ENCODE results near the gene XRCC3. TPM values are rescaled to one million over a fixed set of nuclear protein-coding genes. Genes with fewer than 3 reads are reported as not detected.

XRCC3 gene
- total and polyA plus RNA-seq, 2 of the 8 experiments (the other 6 are each of a cell fraction or from before 2014, with no cell fraction given), result 36.9 to 41.8 TPM

- TF ChIP-seq CHD7 (IDR thresholded peaks at IDR 0.05; ENCODE audit: insufficient replicate concordance, low read length) (no peak), CBX8 (IDR thresholded peaks at IDR 0.05; ENCODE audit: borderline replicate concordance, low read depth, low read length) (no peak), EZH2 (IDR thresholded peaks at IDR 0.05; ENCODE audit: low read depth, low read length, severe bottlenecking) (no peak), NANOG (IDR thresholded peaks at IDR 0.05; ENCODE audit: insufficient read depth, low read depth, low read length, poor library complexity, severe bottlenecking) (no peak), EGR1 (IDR thresholded peaks at IDR 0.05; ENCODE audit: borderline replicate concordance, low read depth, low read length) (no peak), SP2 (IDR thresholded peaks at IDR 0.05; ENCODE audit: low read length) (no peak), POLR2A (IDR thresholded peaks at IDR 0.05; ENCODE audit: control extremely low read depth in 1 of 2, low read depth in 2 of 2, low read length in 2 of 2) (no peak; a peak in 1 of 3 replicates), SUZ12 (IDR thresholded peaks at IDR 0.05; ENCODE audit: low read length) (no peak), SP1 (IDR thresholded peaks at IDR 0.05; ENCODE audit: low read depth, low read length) (no peak), SIRT6 (IDR thresholded peaks at IDR 0.05; ENCODE audit: low read length) (no peak)
Measured at GRCh38 chr14:103702497-103703432, 12.5 kb downstream of the XRCC3 start (continued).

Data from H1 (cell line).